Gastrocnemius medialis (tissue), 4 donors: ENCODE results near the gene CFAP299. TPM values are rescaled to one million over a fixed set of nuclear protein-coding genes. Genes with fewer than 3 reads are reported as not detected.

ENCODE experiments used
- ATAC-seq, 2 donors: fragments of 150-250 bp; one replicate each; pipeline ENCODE4 v1.9.1; 2016
- DNase-seq, 2 donors: peaks; one replicate each; pipeline ENCODE4 v3.0.0-alpha.2; 2019
- H3K27ac ChIP-seq, 4 donors: fragments of 200-600 bp; sonication (generic); 1 replicate in 1 of 4; 2 replicates in 3 of 4; pipeline ENCODE4 v1.5.1; 2016 to 2018; ENCODE audit warnings: mild to moderate bottlenecking in 2 of 4, moderate library complexity in 1 of 4
- H3K27me3 ChIP-seq, 3 donors: fragments of 200-600 bp; sonication (generic) in 2 of 3; 1 replicate in 1 of 3; 2 replicates in 2 of 3; pipeline versions ENCODE4 v1.5.1 to v1.6.0; 2016 to 2019; ENCODE audit warnings: mild to moderate bottlenecking in 1 of 3, moderate library complexity in 1 of 3
- H3K36me3 ChIP-seq, 2 donors: fragments of 200-600 bp; sonication (generic) in 1 of 2; one replicate each; pipeline ENCODE4 v1.5.1; 2017 to 2018
- H3K4me1 ChIP-seq, 2 donors: fragments of 200-600 bp; sonication (generic) in 1 of 2; one replicate each; pipeline ENCODE4 v1.5.1; 2016 to 2017; ENCODE audit warnings: mild to moderate bottlenecking in 2 of 2
- H3K4me3 ChIP-seq, 4 donors: fragments of 200-600 bp; sonication (generic) in 3 of 4; 1 replicate in 1 of 4; 2 replicates in 3 of 4; pipeline ENCODE4 v1.5.1; 2016 to 2019; ENCODE audit warnings: mild to moderate bottlenecking in 2 of 4
- H3K9me3 ChIP-seq, 3 donors: fragments of 200-600 bp; sonication (generic) in 2 of 3; 1 replicate in 1 of 3; 2 replicates in 2 of 3; pipeline ENCODE4 v1.5.1; 2016 to 2019
- POLR2A ChIP-seq, 2 donors: fragments of 450-650 bp; IDR thresholded peaks; one replicate each; pipeline ENCODE4 v1.6.1; 2017; ENCODE audit warnings: antibody characterized with exemption in 2 of 2, mild to moderate bottlenecking in 2 of 2, moderate library complexity in 2 of 2
- in situ Hi-C, 4 donors: fragments of 200-750 bp; cut with MboI; loops; one replicate each; pipeline versions ENCODE4 v1.15.0 to v1.8.0; 2017; ENCODE audit warnings: low sequenced_read_pairs in 4 of 4
- intact Hi-C: fragments of 100-400 bp; cut with DNase I; formaldehyde crosslinking; loops from one replicate; pipeline ENCODE4 v1.15.1; 2023; ENCODE audit warnings: low total_unique reads
- total RNA-seq, 4 donors: library from RNA; depleted of rRNA; stranded (reverse); fragments of >200 nt; gene quantifications; one replicate each; pipeline versions ENCODE4 v1.1.0 to v1.2.3, GENCODE V29; 2016
- TF ChIP-seq, protein P1 (sequence below), 5 experiments: fragments of 450-650 bp in 3 of 5; fragments of 200-600 bp in 2 of 5; sonication (generic) in 2 of 5; IDR thresholded peaks in 4 of 5; conservative IDR thresholded peaks in 1 of 5; 1 replicate in 4 of 5; 2 replicates in 1 of 5; pipeline ENCODE4 v1.5.1; 2016 to 2019; ENCODE audit warnings: antibody characterized with exemption in 5 of 5, mild to moderate bottlenecking in 3 of 5, moderate library complexity in 3 of 5

CFAP299 gene
- total RNA-seq, 4 donors from 2014 or later: not detected

DNA sequence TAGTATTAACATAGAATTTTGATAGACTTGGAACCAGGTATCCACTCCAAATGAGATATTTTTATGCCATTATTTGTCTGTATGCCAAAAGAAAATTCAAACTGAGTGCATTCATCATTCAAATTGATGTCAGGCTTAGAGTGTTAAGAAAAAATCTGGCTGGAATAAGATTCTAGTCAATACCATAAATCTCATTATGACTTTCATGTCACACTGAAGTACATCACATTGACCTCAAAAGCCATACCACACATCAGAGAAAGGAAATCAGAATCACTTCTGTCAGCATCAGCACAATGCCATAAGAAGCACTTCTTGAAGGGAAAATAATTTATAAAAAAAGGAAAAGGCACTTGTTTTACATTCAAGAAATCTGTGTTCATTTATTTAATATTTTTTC is 575.9 kb downstream of the CFAP299 start:
- no peak for ATAC-seq
- no peaks in the 10 kb centered on the region for H3K36me3 ChIP-seq
- no peaks in the 10 kb centered on the region for H3K27me3 ChIP-seq
- H3K4me1 ChIP-seq: no peaks in the 10 kb centered on the region
- no peak overlapping the region for H3K27ac ChIP-seq
- no peak for DNase-seq
- intact Hi-C loops (no loop called here), in situ Hi-C loops (no loop called here)
- no peaks in the 10 kb centered on the region for H3K9me3 ChIP-seq
- no peak for TF ChIP-seq POLR2A (IDR thresholded peaks at IDR 0.05)
- no peak overlapping the region for H3K4me3 ChIP-seq

- Histone ChIP-seq H3K4me1 (no peaks in the 10 kb centered on the region), H3K4me3 (no peak overlapping the region), H3K9me3 (no peaks in the 10 kb centered on the region), H3K27me3 (no peaks in the 10 kb centered on the region), H3K36me3 (no peaks in the 10 kb centered on the region), H3K27ac (no peak overlapping the region)
- TF ChIP-seq, protein P1, sequence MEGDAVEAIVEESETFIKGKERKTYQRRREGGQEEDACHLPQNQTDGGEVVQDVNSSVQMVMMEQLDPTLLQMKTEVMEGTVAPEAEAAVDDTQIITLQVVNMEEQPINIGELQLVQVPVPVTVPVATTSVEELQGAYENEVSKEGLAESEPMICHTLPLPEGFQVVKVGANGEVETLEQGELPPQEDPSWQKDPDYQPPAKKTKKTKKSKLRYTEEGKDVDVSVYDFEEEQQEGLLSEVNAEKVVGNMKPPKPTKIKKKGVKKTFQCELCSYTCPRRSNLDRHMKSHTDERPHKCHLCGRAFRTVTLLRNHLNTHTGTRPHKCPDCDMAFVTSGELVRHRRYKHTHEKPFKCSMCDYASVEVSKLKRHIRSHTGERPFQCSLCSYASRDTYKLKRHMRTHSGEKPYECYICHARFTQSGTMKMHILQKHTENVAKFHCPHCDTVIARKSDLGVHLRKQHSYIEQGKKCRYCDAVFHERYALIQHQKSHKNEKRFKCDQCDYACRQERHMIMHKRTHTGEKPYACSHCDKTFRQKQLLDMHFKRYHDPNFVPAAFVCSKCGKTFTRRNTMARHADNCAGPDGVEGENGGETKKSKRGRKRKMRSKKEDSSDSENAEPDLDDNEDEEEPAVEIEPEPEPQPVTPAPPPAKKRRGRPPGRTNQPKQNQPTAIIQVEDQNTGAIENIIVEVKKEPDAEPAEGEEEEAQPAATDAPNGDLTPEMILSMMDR (IDR thresholded peaks at IDR 0.05 in 4 of 5, conservative IDR thresholded peaks at IDR 0.05 in 1 of 5): no peak
- TF ChIP-seq POLR2A (IDR thresholded peaks at IDR 0.05): no peak
- intact Hi-C loops: no loop called here
- ATAC-seq: no peak
- no peak for DNase-seq
- in situ Hi-C loops: no loop called here
Observed at GRCh38 chr4:80912350-80912749, 576.8 kb downstream of the CFAP299 start.

GRCh38 chr4:80913381-80913780 is 577.9 kb downstream of the CFAP299 start:
- no peaks in the 10 kb centered on the region for H3K27me3 ChIP-seq
- intact Hi-C loops: no loop called here
- TF ChIP-seq, protein P1 (IDR thresholded peaks at IDR 0.05 in 4 of 5, conservative IDR thresholded peaks at IDR 0.05 in 1 of 5): no peak
- no peak for TF ChIP-seq POLR2A (IDR thresholded peaks at IDR 0.05)

DNA sequence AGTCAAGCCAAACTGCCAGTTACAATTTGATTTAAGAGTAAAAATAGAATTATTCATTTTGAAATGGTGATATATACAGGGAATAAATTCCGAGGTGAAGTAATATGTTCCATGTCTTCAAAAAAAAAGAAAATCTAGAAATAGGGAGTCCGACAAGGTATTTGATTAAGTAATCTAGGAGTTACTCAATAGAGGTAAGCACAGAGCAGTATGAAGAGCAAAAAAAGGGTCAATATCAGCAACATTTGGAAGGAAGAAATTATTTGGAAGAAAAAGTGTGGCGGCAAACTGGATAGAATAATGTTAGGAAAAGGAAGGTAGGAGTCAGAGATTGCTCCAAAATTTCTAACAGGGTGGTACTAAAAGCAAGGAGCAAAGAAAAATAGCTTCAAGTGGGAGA is 581.2 kb downstream of the CFAP299 start:
- Histone ChIP-seq H3K27ac (no peak overlapping the region), H3K9me3 (no peaks in the 10 kb centered on the region), H3K27me3 (no peaks in the 10 kb centered on the region), H3K36me3 (no peaks in the 10 kb centered on the region), H3K4me1 (no peaks in the 10 kb centered on the region), H3K4me3 (no peak overlapping the region)
- no peak for DNase-seq
- no peak for ATAC-seq
- intact Hi-C loops (no loop called here), in situ Hi-C loops (no loop called here)
- TF ChIP-seq, protein P1 (IDR thresholded peaks at IDR 0.05 in 4 of 5, conservative IDR thresholded peaks at IDR 0.05 in 1 of 5): no peak

More at GRCh38 chr4:80913381-80913780, 577.9 kb downstream of the CFAP299 start:
- H3K36me3 ChIP-seq: no peaks in the 10 kb centered on the region
- H3K27ac ChIP-seq: no peak overlapping the region
- ATAC-seq: no peak
- no peak overlapping the region for H3K4me3 ChIP-seq
- DNase-seq: no peak
- no peaks in the 10 kb centered on the region for H3K4me1 ChIP-seq
- in situ Hi-C loops: no loop called here
- H3K9me3 ChIP-seq: no peaks in the 10 kb centered on the region

GRCh38 chr4:80918004-80918403 is 582.5 kb downstream of the CFAP299 start:
- no peaks in the 10 kb centered on the region for H3K9me3 ChIP-seq
- H3K4me3 ChIP-seq: no peak overlapping the region
- ATAC-seq (no peak), DNase-seq (no peak)
- H3K27me3 ChIP-seq: no peaks in the 10 kb centered on the region
- no peaks in the 10 kb centered on the region for H3K4me1 ChIP-seq
- H3K36me3 ChIP-seq: no peaks in the 10 kb centered on the region
- in situ Hi-C loops (no loop called here), intact Hi-C loops (no loop called here)
- TF ChIP-seq POLR2A (IDR thresholded peaks at IDR 0.05): no peak
- TF ChIP-seq, protein P1 (IDR thresholded peaks at IDR 0.05 in 4 of 5, conservative IDR thresholded peaks at IDR 0.05 in 1 of 5): no peak
- H3K27ac ChIP-seq: no peak overlapping the region
